HEK293 (cell line): ENCODE results near the gene DDX51.

Source experiments
- CTCF ChIA-PET: fragments of 350-600 bp; formaldehyde crosslinking; extraction: SDS; loops from one replicate; lab custom pipeline; 2021; ENCODE audit warnings: antibody characterized with exemption; lab: Yijun Ruan, JAX
- POLR2A ChIA-PET: fragments of 300-600 bp; formaldehyde crosslinking; extraction: SDS; loops from one replicate; lab custom pipeline; 2020; ENCODE audit warnings: antibody characterized with exemption, inconsistent platforms; lab: Yijun Ruan, JAX
- H3K27ac ChIP-seq: fragments of 200-500 bp; sonication (Bioruptor generic); 2 replicates; pipeline ENCODE4 v1.5.1; 2014; ENCODE audit warnings: low read depth, low read length, control low read depth, inconsistent platforms; ENCODE audit errors: extremely low read depth
- H3K36me3 ChIP-seq, 2 experiments: fragments of 200-500 bp in 1 of 2; sonication (Bioruptor generic) in 1 of 2; 1 replicate in 1 of 2; 2 replicates in 1 of 2; pipeline ENCODE4 v1.5.1; 2014 to 2017; ENCODE audit warnings: inconsistent platforms in 2 of 2, low read length in 2 of 2; ENCODE audit not compliant: control insufficient read depth in 2 of 2, insufficient read depth in 1 of 2
- H3K4me1 ChIP-seq: fragments of 200-500 bp; sonication (Bioruptor generic); 2 replicates; pipeline ENCODE4 v1.5.1; 2014; ENCODE audit warnings: mild to moderate bottlenecking, low read length, inconsistent platforms; ENCODE audit not compliant: control insufficient read depth, insufficient read depth
- H3K4me3 ChIP-seq: 2 replicates; pipeline ENCODE4 v1.5.1; 2011; ENCODE audit warnings: low read depth, mild to moderate bottlenecking, control low read depth, low read length, moderate library complexity
- H3K9me3 ChIP-seq: fragments of 200-500 bp; sonication (Bioruptor generic); 2 replicates; pipeline ENCODE4 v1.5.1; 2014; ENCODE audit warnings: low read depth, low read length, inconsistent platforms; ENCODE audit not compliant: control insufficient read depth, insufficient read depth
- AEBP2 ChIP-seq: fragments of 450-650 bp; formaldehyde crosslinking; IDR thresholded peaks from 2 replicates; pipeline ENCODE4 v1.5.1; 2016; ENCODE audit warnings: missing biosample characterization, missing genetic modification characterization, borderline replicate concordance
- REPIN1 ChIP-seq: fragments of 450-650 bp; formaldehyde crosslinking; IDR thresholded peaks from 2 replicates; pipeline ENCODE4 v1.5.1; 2017; ENCODE audit warnings: missing biosample characterization, missing genetic modification characterization, low read depth
- ZBTB8A ChIP-seq: fragments of 450-650 bp; formaldehyde crosslinking; IDR thresholded peaks from 2 replicates; pipeline ENCODE4 v1.5.1; 2016; ENCODE audit warnings: missing biosample characterization, missing genetic modification characterization
- ZNF23 ChIP-seq: fragments of 450-650 bp; formaldehyde crosslinking; IDR thresholded peaks from 2 replicates; pipeline ENCODE4 v1.5.1; 2016; ENCODE audit warnings: missing biosample characterization, missing genetic modification characterization, borderline replicate concordance
- ZNF335 ChIP-seq: fragments of 450-650 bp; formaldehyde crosslinking; conservative IDR thresholded peaks from 2 replicates; pipeline ENCODE4 v1.5.1; 2016; ENCODE audit warnings: missing biosample characterization, missing genetic modification characterization
- ZNF571 ChIP-seq: fragments of 450-650 bp; formaldehyde crosslinking; IDR thresholded peaks from 2 replicates; pipeline ENCODE4 v1.5.0; 2017; ENCODE audit warnings: missing biosample characterization, missing genetic modification characterization
- ZNF600 ChIP-seq: fragments of 450-650 bp; formaldehyde crosslinking; IDR thresholded peaks from 2 replicates; pipeline ENCODE4 v1.5.1; 2016; ENCODE audit warnings: missing biosample characterization, missing genetic modification characterization
- ZNF623 ChIP-seq: fragments of 450-650 bp; formaldehyde crosslinking; IDR thresholded peaks from 2 replicates; pipeline ENCODE4 v1.5.1; 2016; ENCODE audit warnings: missing biosample characterization, missing genetic modification characterization
- ZNF776 ChIP-seq: fragments of 450-650 bp; formaldehyde crosslinking; IDR thresholded peaks from 2 replicates; pipeline ENCODE4 v1.5.0; 2017; ENCODE audit warnings: missing biosample characterization, missing genetic modification characterization, borderline replicate concordance
- ZNF791 ChIP-seq: fragments of 450-650 bp; formaldehyde crosslinking; IDR thresholded peaks from 2 replicates; pipeline ENCODE4 v1.5.1; 2016; ENCODE audit warnings: missing biosample characterization, missing genetic modification characterization
- TF ChIP-seq, protein P1 (sequence below): fragments of 450-650 bp; formaldehyde crosslinking; IDR thresholded peaks from 2 replicates; pipeline ENCODE4 v1.5.1; 2016; ENCODE audit warnings: missing biosample characterization, missing genetic modification characterization
- TF ChIP-seq, protein P2 (sequence below): fragments of 450-650 bp; formaldehyde crosslinking; IDR thresholded peaks from 2 replicates; pipeline ENCODE4 v1.5.1; 2016; ENCODE audit warnings: missing biosample characterization, missing genetic modification characterization
- TF ChIP-seq, protein P3 (sequence below): fragments of 450-650 bp; formaldehyde crosslinking; IDR thresholded peaks from 2 replicates; pipeline ENCODE4 v1.5.1; 2017; ENCODE audit warnings: missing biosample characterization, missing genetic modification characterization

The DDX51 gene

DNA sequence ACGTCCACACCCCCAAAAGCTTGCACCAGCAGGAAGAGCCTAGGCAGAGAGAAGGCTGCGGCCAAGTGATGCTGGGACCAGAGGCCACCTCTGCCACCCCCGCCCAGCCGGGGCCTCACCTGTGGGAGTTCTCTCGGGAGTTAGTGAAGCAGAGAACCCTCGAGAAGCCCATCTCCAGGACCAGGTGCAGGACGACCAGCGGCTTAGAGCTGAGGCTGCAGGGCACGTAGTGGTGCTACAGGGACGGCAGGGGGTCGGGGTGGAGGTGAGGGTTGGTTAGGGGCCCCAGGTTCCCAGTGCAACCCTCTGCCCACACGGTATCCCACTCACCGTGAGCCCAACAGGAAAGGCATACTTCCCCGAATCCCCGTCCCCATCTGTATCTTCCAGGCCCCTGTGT is 3.6 kb downstream of the DDX51 start (continued):
- no peak for TF ChIP-seq AEBP2 (tag by site-specific recombination)
- no peak for TF ChIP-seq ZNF23 (tag by site-specific recombination)
- TF ChIP-seq, all 188 proteins: peak for 0

DNA sequence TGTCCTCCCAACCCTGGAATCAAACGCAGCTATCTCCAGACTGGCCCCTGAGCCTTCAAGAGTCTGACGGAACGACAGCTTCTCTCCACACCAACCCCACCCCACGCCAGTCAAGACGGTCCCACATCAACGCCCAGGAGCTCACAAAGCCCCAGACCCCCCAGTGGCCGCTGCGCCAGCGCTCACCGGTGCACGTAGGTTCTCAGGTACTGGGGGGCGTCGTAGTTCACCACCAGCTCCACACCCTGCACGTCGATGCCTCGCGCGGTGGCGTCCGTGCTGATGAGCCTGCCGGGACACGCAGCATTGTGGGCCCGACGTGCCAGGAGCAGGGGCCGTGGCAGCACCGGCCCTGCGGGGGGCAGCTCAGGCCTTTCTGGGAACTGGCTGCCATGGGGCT is 4.2 kb downstream of the DDX51 start:
- no peak overlapping the region for H3K27ac ChIP-seq
- CTCF ChIA-PET = interaction anchor here (0.7 kb wide), 1 partner anchor 501 kb away, joined by 4 read pairs; no protein-coding TSS in a partner anchor
- POLR2A ChIA-PET = interaction anchor here (1.3 kb wide), 1 partner anchor 14 kb away, joined by 3 read pairs; no protein-coding TSS in a partner anchor
- H3K4me3 ChIP-seq = no peak overlapping the region
- no peaks in the 10 kb centered on the region for H3K4me1 ChIP-seq
- TF ChIP-seq ZNF600 (tag by site-specific recombination) = no peak
- H3K9me3 ChIP-seq = no peaks in the 10 kb centered on the region
- H3K36me3 ChIP-seq = peaks cover 3 to 45% of the 10 kb centered on the region in 2 experiments; a peak in 2 of 3 replicates

DNA sequence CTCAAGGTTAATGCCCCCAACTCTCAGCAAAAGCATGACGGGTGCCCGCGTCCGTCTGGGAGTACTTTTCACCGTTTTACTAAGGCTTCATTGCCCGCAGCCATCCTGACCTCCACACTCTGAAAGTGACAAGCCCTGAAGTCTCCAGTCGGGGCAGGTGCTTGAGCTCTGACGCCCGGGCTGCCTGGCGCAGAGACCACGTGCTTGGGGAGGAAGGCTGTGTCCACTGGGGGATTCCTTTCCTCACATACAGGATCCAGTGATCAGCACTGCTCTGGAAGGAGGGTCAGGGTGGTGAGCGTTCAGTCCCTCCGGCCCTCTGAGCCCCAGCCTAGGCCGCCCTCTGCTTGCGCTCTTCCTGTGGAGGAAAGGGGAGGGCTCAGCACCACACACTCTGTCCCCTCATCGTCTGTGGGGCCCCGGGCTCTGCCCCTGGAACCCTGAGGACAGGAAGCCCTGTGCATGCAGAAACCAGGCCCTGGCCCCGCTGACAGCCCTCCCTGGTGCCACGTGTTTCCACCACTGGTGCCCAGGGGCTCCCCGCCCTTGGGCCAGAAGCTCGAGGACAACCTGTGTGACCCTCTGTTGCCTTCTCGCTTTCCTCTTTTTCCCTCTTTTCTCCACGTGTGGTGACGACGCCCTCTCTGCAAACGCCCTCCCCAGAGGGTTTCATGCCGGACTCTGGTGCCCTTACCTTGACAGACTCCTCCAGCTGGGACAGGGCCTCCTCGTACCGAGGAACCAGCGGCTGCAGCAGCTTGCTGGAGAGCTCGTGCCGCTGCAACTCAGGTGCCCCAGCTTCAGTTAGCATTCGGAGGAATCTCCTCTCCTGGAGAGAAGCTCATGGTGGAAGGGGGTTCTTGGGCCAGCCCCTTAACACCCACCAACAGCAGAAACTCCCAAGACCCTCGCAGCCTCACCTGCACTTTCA is 4.9 kb downstream of the DDX51 start:
- TF ChIP-seq, protein P1, sequence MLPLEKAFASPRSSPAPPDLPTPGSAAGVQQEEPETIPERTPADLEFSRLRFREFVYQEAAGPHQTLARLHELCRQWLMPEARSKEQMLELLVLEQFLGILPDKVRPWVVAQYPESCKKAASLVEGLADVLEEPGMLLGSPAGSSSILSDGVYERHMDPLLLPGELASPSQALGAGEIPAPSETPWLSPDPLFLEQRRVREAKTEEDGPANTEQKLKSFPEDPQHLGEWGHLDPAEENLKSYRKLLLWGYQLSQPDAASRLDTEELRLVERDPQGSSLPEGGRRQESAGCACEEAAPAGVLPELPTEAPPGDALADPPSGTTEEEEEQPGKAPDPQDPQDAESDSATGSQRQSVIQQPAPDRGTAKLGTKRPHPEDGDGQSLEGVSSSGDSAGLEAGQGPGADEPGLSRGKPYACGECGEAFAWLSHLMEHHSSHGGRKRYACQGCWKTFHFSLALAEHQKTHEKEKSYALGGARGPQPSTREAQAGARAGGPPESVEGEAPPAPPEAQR (tag by site-specific recombination) = no peak
- TF ChIP-seq ZNF776 (tag by site-specific recombination) = no peak
- TF ChIP-seq ZBTB8A (tag by site-specific recombination) = no peak
- TF ChIP-seq ZNF623 (tag by site-specific recombination) = no peak
- TF ChIP-seq, protein P2, sequence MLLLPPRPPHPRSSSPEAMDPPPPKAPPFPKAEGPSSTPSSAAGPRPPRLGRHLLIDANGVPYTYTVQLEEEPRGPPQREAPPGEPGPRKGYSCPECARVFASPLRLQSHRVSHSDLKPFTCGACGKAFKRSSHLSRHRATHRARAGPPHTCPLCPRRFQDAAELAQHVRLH (tag by site-specific recombination) = no peak
- no peak for TF ChIP-seq REPIN1
- TF ChIP-seq ZNF791 (tag by site-specific recombination) = no peak
- TF ChIP-seq, protein P3, sequence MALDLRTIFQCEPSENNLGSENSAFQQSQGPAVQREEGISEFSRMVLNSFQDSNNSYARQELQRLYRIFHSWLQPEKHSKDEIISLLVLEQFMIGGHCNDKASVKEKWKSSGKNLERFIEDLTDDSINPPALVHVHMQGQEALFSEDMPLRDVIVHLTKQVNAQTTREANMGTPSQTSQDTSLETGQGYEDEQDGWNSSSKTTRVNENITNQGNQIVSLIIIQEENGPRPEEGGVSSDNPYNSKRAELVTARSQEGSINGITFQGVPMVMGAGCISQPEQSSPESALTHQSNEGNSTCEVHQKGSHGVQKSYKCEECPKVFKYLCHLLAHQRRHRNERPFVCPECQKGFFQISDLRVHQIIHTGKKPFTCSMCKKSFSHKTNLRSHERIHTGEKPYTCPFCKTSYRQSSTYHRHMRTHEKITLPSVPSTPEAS (tag by site-specific recombination) = no peak
- TF ChIP-seq ZNF335 (tag by site-specific recombination) = no peak
- no peak for TF ChIP-seq ZNF571 (tag by site-specific recombination)
- TF ChIP-seq, all 188 proteins: peak for 0
- ChIA-PET CTCF (interaction anchor here (0.7 kb wide), 1 partner anchor 502 kb away, joined by 4 read pairs; no protein-coding TSS in a partner anchor), POLR2A (interaction anchor here (1.3 kb wide), 1 partner anchor 15 kb away, joined by 3 read pairs; no protein-coding TSS in a partner anchor)
- H3K27ac ChIP-seq = no peak overlapping the region
- H3K36me3 ChIP-seq = peaks cover 3 to 45% of the 10 kb centered on the region in 2 experiments; a peak in 2 of 3 replicates
- no peak overlapping the region for H3K4me3 ChIP-seq
- no peaks in the 10 kb centered on the region for H3K4me1 ChIP-seq
- no peaks in the 10 kb centered on the region for H3K9me3 ChIP-seq
